ENCODE measurements around the gene ASGR1.
A peak's percentile ranks its signal among the peaks of the same experiment; 100 is the strongest.
"Not testable (repeated sequence)": the region's sequence is repeated elsewhere in the genome, so short reads cannot be mapped to it uniquely, and the experiment has no call there.

Gene ASGR1

DNA sequence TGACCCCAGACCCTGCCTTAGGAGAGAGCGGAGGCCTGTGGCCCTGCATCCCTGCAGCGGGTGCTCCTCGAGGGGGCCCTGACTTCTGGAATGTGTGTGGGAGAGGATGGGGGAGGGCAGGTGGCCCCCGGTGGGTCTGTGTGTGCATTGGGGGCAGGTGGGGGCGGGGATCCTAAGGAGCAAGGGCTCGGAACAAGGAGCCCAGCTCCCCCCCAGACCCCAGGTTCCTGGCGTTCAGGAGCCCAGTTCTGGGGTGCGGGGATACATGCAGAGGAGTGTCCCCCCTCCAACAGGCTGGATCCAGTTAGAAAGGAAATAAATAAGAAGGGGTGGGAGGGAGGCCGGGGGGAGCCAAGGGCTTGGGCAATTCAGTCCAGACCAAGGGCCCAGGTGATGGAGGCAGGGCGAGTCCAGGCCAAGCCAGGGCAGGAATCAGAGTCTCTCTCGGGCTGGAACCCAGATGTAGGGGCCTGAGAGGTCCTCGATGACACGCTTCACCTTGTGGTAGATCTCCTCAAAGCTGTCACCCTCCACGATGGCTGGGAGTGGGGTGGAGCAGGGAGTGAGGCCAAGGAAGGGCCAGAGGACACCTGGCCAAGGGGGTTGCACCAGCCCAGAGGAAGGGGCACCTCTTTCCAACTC lies 11.2 kb upstream of the ASGR1 start:
- no peak for DNase-seq

DNA sequence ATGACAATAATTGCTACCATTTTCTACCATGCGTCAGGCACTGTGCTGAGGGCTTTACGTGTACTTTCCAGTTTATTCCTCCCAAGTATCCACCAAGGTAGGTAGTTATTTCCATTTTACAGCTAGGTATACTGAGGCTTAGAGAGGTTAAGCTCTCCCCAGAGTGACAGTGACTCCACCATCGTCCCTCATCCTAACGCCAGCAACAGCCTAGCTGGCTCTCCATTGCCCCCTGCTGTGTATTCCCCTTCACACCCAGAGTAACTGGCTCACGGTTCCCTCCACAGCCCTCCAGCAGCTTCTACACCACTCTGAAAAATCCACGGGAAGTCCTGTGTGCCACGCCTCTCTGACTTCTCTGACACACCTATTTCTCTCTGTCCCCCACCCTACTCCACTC lies 7.1 kb upstream of the ASGR1 start:
- DNase-seq = no peak

GRCh38 chr17:7184647-7185046 lies 5.5 kb upstream of the ASGR1 start:
- DNase-seq = peak; percentile 35

- DNase-seq = peak; percentile 31
Observed at GRCh38 chr17:7184091-7184488, 4.9 kb upstream of the ASGR1 start.

GRCh38 chr17:7183433-7184090 lies 4.4 kb upstream of the ASGR1 start:
- peak; percentile 25 for DNase-seq

- DNase-seq = not testable (repeated sequence)
Observed at GRCh38 chr17:7182101-7182500, 2.9 kb upstream of the ASGR1 start.

DNA sequence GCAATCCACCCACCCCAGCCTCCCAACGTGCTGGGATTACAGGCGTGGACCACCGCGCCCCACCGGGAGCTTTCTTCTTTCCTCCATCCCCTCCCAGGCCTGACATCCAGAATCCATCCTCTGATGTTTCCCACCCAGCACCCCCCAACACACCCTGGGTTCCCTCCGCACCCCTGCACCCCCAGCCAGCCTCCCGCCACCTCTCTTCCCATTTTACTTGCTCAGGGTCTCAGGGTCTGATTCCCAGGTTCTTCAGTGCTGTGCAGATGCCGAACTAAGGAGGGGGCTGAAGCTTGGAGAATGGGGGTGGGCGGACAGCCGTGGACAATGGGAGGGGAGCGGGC lies 225 bp downstream of the ASGR1 start:
- DNase-seq = no peak

DNA sequence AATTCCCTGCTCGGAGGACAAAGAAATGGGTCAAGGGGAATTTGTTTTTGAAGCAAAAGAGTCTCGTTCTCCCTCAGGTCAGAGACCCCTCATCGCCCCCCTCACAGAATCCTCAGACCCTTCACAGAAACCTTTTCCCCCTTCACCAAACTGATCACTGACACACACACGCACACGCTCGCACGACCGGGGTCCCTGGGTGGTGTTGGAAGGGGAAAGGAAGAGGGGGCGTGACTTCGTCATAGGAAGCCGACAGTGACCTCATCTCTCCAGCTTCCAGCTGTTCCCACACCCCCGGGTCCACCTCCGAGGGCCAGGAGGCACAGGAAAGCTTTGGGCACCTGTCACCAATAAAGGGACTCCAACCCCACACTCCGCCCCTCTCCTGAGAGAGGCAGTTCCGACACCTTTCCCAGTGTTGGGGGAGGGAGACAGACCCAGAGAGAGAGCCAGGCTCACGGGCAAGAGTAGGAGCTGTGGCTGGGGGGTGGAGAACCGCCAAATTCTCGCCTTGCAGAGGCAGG lies 1.2 kb downstream of the ASGR1 start:
- DNase-seq = no peak

DNA sequence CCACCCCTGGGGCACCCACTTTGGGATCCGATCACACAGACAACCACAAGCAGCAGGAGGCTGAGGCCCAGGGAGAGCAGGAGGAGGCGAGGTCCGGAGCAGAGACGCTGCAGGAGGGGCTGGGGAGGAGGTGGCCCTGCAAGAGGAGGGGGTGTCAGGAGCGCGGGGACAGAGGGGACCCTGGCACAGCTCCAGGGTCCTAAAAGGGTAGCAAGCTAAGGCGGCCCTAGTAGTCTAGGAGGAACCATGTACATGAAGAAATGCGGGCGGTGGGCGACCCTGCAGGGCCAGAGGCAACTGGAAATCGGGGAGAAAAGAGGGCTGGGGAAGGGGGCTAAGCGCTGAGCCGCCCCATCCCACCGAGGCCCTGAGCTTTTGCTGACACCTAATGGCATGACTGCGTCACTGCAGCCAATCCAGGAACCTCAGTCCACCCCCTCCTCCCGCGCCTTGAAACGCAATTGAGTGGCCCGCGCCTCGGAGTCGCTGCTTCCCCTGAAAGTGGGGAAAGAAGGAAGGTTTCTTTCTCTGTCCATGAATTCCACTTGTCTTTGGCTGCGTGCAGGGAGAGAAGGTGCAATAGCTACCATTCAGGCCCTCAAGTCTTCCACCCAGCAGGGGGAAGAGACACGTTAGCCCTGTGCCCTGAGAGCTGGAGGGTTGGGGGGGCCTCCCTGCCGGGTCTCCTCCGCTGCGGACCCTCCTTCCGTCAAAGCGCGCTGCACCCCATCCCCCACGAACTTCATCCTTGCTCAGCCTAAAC lies 1.8 kb downstream of the ASGR1 start:
- peak; percentile 86 for DNase-seq

- no peak for DNase-seq
Observed at GRCh38 chr17:7176841-7177190, 2.4 kb downstream of the ASGR1 start.

GRCh38 chr17:7176107-7176840 lies 2.9 kb downstream of the ASGR1 start:
- no peak for DNase-seq

- no peak for DNase-seq
Observed at GRCh38 chr17:7175330-7175733, 3.8 kb downstream of the ASGR1 start.

DNA sequence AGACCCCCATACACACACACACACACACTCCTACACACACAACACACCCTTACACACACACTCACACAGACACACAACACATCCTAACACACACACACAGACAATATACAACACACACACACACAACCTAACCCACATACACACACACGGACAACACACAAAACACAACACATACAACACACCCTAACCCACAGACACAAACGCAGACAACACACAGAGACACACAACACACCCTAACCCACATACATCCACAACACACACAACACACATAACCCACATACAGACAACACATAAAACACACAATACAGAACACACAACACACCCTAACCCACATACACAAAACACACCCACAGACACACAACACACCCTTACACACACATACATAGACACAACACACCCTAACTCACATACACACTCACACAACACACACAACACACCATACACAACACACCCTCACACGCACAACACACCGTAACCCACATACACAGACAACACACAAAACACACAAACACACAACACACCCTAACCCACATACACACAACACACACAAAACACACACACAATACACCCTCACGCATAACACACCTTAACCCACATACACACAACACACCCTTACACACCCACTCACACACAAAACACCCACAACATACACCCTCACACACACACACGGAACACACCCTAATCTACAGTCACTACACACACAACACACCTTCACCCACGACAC lies 4.4 kb downstream of the ASGR1 start:
- DNase-seq = no peak

DNA sequence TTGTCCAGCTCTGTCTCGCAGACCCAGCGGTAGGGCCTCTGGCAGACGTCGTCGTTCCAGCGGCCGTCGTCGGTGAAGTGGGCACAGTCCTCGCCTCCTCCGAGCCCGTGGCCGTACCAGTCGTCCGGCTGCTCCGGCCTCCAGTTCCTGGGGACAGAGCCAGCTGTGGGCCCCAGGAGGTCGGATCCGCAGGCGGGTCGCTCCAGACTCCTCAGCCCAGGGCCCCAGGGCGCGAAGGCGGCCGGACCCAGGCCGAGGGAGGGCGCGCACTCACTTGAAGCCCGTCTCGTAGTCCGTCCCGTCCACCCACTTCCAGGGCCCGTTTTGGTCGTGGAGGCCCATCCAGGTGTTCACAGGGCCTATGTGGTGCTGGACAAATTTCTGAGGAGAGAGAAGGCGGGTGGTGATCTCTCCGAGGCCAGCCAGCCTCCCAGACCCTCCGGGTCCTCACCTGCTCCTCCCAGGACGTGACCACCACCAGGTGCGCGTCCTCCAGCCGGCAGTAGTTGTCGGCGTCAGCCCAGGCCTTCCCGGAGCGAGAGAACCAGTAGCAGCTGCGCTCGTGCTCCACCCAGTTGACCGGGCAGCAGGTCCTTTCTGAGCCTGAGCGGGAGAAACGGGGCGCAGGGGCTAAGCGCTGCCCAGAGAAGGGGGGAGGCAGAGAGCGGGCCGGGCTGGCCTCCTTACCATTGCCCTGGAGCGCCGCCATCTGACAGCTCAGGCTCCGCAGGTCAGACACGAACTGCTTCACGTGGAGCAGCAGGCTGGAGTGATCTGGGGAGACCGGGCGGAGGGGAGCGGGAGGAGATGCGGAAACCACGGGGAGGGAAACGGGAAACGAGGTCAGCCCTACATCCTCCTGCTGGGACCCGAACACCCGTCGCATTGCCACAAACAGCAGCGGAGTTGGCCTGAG lies 5.2 kb downstream of the ASGR1 start:
- peak; percentile 77 for DNase-seq

GRCh38 chr17:7172522-7173191 lies 6.5 kb downstream of the ASGR1 start:
- not testable (repeated sequence) for DNase-seq

GRCh38 chr17:7169565-7169908 lies 9.6 kb downstream of the ASGR1 start:
- DNase-seq = not testable (repeated sequence)

DNA sequence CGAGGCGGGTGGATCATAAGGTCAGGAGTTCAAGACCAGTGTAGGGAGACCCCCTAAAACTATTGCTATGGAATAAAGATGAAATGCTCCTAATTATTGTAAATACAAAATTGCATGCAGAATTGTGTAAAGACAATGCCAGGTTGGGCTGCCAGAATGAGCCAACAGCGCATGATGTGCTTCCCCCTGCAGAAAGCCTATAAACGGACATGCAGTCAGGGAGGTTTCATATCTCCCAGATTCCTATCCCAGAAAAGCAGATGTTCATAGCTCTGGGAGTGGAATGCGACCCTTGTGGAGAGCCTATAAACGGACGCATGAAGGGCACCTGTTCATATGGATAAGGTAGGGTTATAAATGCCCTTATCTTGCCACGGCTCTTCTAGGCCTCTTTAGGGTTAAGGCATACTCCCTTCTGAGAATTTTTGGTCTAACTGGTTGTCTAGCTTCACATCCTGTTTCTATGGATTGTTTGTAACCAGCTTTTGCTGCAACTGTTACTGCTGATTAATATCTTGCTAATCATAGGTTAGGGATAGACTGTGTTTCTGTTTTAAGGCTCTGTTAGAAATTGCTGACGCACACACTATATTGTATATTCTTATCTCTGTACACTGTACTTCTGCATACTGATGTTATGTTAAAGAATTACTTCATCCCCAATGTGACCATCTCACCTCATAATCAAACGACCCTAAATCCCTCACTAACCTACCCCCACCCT lies 10.2 kb downstream of the ASGR1 start:
- DNase-seq = not testable (repeated sequence)

GRCh38 chr17:7167832-7168231 lies 11.3 kb downstream of the ASGR1 start:
- DNase-seq = no peak

GRCh38 chr17:7166873-7167272 lies 12.3 kb downstream of the ASGR1 start:
- no peak for DNase-seq

DNA sequence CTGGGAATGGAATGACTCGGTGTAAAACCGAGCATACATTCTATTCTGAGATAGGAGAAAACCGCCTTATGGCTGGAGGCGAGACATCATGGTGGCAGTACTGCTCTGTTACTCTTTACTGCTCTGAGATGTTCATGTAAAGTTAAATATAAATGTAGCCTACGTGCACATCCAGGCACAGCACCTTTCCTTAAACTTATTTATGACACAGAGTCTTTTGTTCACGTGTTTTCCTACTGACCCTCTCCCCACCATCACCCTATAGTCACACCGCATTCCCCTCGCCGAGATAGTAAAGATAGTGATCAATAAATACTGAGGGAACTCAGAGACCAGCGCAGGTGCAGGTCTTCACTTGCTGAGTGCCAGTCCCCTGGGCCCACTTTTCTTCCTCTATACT lies 19.6 kb downstream of the ASGR1 start:
- DNase-seq = not testable (repeated sequence)
